CD8-positive, alpha-beta memory T cell (primary cell): ENCODE measurements around the gene JUNB. TPM values are rescaled to one million over a fixed set of nuclear protein-coding genes. Genes with fewer than 3 reads are reported as not detected.
"Not testable (repeated sequence)": the region's sequence is repeated elsewhere in the genome, so short reads cannot be mapped to it uniquely, and the experiment has no call there.

Experiments used
- CTCF ChIA-PET: fragments of 350-600 bp; sonication (Branson Sonifier 250); formaldehyde crosslinking; loops from one replicate; lab custom pipeline; 2021; ENCODE audit warnings: antibody characterized with exemption; lab: Charles Lee
- POLR2A ChIA-PET: fragments of 350-600 bp; sonication (Branson Sonifier 250); formaldehyde crosslinking; loops from one replicate; lab custom pipeline; 2021; ENCODE audit warnings: antibody characterized with exemption; lab: Charles Lee
- DNase-seq, 5 donors: peaks; one replicate each; pipeline versions ENCODE4 v3.0.0 to v3.0.0-alpha.2; 2020 to 2022; ENCODE audit warnings: mixed read lengths in 1 of 5
- H3K27ac ChIP-seq: one replicate; pipeline ENCODE4 v1.7.0; 2013; ENCODE audit warnings: low read depth, mild to moderate bottlenecking, low read length, moderate library complexity
- H3K27me3 ChIP-seq: 2 replicates; pipeline ENCODE4 v1.7.0; 2013; ENCODE audit warnings: low read length, mild to moderate bottlenecking; ENCODE audit not compliant: insufficient read depth, poor library complexity, severe bottlenecking
- H3K36me3 ChIP-seq: 2 replicates; pipeline ENCODE4 v1.7.0; 2013; ENCODE audit warnings: mild to moderate bottlenecking, low read length, moderate library complexity; ENCODE audit not compliant: insufficient read depth
- H3K4me1 ChIP-seq: 2 replicates; pipeline ENCODE4 v1.7.0; 2013; ENCODE audit warnings: mild to moderate bottlenecking, low read length, moderate library complexity; ENCODE audit not compliant: insufficient read depth
- H3K4me3 ChIP-seq: 2 replicates; pipeline ENCODE4 v1.7.0; 2013; ENCODE audit warnings: mild to moderate bottlenecking, low read length
- H3K9me3 ChIP-seq: 2 replicates; pipeline ENCODE4 v1.7.0; 2013; ENCODE audit warnings: mild to moderate bottlenecking, low read length
- H3K27ac Mint-ChIP-seq, 8 donors: one replicate each; pipeline ENCODE4 v1.8.0; 2020 to 2021; ENCODE audit warnings: mixed read lengths in 8 of 8, mild to moderate bottlenecking in 6 of 8, inconsistent platforms in 3 of 8, moderate library complexity in 3 of 8
- H3K27me3 Mint-ChIP-seq, 2 donors: one replicate each; pipeline ENCODE4 v1.8.0; 2020 to 2021; ENCODE audit warnings: mixed read lengths in 2 of 2, mild to moderate bottlenecking in 1 of 2, moderate library complexity in 1 of 2
- H3K36me3 Mint-ChIP-seq, 3 donors: one replicate each; pipeline ENCODE4 v1.8.0; 2020 to 2021; ENCODE audit warnings: mixed read lengths in 3 of 3, inconsistent platforms in 1 of 3, mild to moderate bottlenecking in 1 of 3
- H3K4me1 Mint-ChIP-seq, 3 donors: one replicate each; pipeline ENCODE4 v1.8.0; 2020 to 2021; ENCODE audit warnings: mixed read lengths in 3 of 3, inconsistent platforms in 1 of 3, mild to moderate bottlenecking in 1 of 3
- H3K4me3 Mint-ChIP-seq, 7 donors: one replicate each; pipeline ENCODE4 v1.8.0; 2020 to 2021; ENCODE audit warnings: mixed read lengths in 7 of 7, mild to moderate bottlenecking in 6 of 7, moderate library complexity in 4 of 7, inconsistent platforms in 2 of 7
- H3K9me3 Mint-ChIP-seq, 5 donors: one replicate each; pipeline ENCODE4 v1.8.0; 2020 to 2022; ENCODE audit warnings: mixed read lengths in 5 of 5, mild to moderate bottlenecking in 3 of 5, moderate library complexity in 2 of 5, inconsistent platforms in 1 of 5
- polyA plus RNA-seq: library from polyadenylated mRNA; unstranded; fragments of 300-500 nt; fragmentation: Illumina TruSeq; gene quantifications from one replicate; pipeline ENCODE4 v1.2.3, GENCODE V29; 2021
- total RNA-seq, 2 experiments: library from RNA; stranded (reverse); gene quantifications; one replicate each; pipeline ENCODE4 v1.2.3, GENCODE V29; 2021

The JUNB gene
- total and polyA plus RNA-seq, 3 experiments from 2014 or later, result 249 to 1,529 (median 259) TPM

GRCh38 chr19:12815088-12815487 is 23.8 kb downstream of the JUNB start:
- no peaks in the 10 kb centered on the region for H3K4me1 Mint-ChIP-seq
- no peak overlapping the region for H3K4me3 Mint-ChIP-seq
- Histone ChIP-seq H3K4me1 (no peaks in the 10 kb centered on the region), H3K4me3 (no peak overlapping the region), H3K9me3 (no peaks in the 10 kb centered on the region), H3K27ac (no peak overlapping the region), H3K27me3 (no peaks in the 10 kb centered on the region), H3K36me3 (no peaks in the 10 kb centered on the region)
- H3K9me3 Mint-ChIP-seq, result no peaks in the 10 kb centered on the region
- H3K27me3 Mint-ChIP-seq, result no peaks in the 10 kb centered on the region
- H3K36me3 Mint-ChIP-seq, result peaks cover 0 to 25% (median 6%) of the 10 kb centered on the region in 3 donors
- ChIA-PET POLR2A (no interaction called here), CTCF (interaction anchor here (0.8 kb wide), 1 partner anchor 49 kb away, joined by 3 read pairs; no protein-coding TSS in a partner anchor)
- no peak overlapping the region for H3K27ac Mint-ChIP-seq
- DNase-seq, result no peak

DNA sequence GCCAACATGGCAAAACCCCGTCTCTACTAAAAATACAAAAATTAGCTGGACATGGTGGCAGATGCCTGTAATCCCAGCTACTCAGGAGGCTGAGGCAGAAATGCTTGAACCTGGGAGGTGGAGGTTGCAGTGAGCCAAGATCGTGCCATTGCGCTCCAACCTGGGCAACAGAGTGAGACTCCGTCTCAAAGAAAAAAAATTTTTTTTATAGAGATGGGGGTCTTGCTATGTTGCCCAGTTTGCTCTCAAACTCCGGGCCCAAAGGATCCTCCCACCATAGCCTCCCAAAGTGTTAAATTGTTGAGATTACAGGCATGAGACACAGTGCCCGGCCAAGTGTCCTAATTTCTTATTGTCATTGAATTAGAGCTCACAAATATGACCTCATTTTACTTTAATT is 25.9 kb downstream of the JUNB start:
- POLR2A ChIA-PET, H3K27ac Mint-ChIP-seq, H3K27me3 ChIP-seq, H3K9me3 Mint-ChIP-seq, H3K4me1 Mint-ChIP-seq, DNase-seq, H3K27me3 Mint-ChIP-seq, H3K27ac ChIP-seq, H3K4me3 Mint-ChIP-seq, H3K4me3 ChIP-seq, H3K9me3 ChIP-seq, H3K4me1 ChIP-seq, H3K36me3 ChIP-seq: not testable (repeated sequence)
- H3K36me3 Mint-ChIP-seq, result peaks cover 0 to 20% (median 8%) of the 10 kb centered on the region in 3 donors
- CTCF ChIA-PET, result interaction anchor here (0.7 kb wide), 1 partner anchor 97 kb away, joined by 3 read pairs; no protein-coding TSS in a partner anchor

DNA sequence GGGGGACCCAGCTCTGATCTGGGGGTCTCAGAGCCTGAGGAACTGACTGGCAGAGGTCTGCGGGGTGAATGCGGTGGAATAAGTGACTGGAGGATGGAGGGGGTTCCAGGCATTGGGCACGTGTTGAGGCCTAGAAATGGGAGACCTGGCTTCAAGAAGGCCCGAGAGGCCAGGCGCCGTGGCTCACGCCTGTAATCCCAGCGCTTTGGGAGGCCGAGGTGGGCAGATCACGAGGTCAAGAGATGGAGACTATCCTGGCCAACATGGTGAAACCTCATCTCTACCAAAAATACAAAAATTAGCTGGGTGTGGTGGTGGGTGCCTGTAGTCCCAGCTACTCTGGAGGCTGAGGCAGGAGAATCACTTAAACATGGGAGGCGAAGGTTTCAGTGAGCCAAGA is 26.5 kb downstream of the JUNB start:
- H3K36me3 ChIP-seq, DNase-seq: not testable (repeated sequence)

GRCh38 chr19:12821761-12822160 is 30.5 kb downstream of the JUNB start:
- Mint-ChIP-seq H3K9me3 (peaks cover 0 to 9% (median 0%) of the 10 kb centered on the region in 5 donors), H3K4me3 (no peak overlapping the region), H3K4me1 (peaks cover 4 to 9% (median 4%) of the 10 kb centered on the region in 3 donors), H3K27me3 (peaks cover 19 to 23% of the 10 kb centered on the region in 2 donors), H3K27ac (peak overlapping the region in 1 of 8 donors; percentile 1), H3K36me3 (peaks cover 0 to 1% (median 0%) of the 10 kb centered on the region in 3 donors)
- no peak overlapping the region for H3K27ac ChIP-seq
- H3K9me3 ChIP-seq, result no peaks in the 10 kb centered on the region
- H3K27me3 ChIP-seq, result peaks cover 15% of the 10 kb centered on the region
- H3K4me3 ChIP-seq, result no peak overlapping the region
- ChIA-PET POLR2A (no interaction called here), CTCF (interaction anchor here (1.1 kb wide), 1 partner anchor 26 kb away, joined by 5 read pairs; no protein-coding TSS in a partner anchor)
- DNase-seq, result no peak
- H3K36me3 ChIP-seq, result no peaks in the 10 kb centered on the region
- H3K4me1 ChIP-seq, result peaks cover 5% of the 10 kb centered on the region

More for the DNA sequence above, 26.5 kb downstream of the JUNB start:
- H3K4me3 ChIP-seq, H3K27ac Mint-ChIP-seq, H3K4me3 Mint-ChIP-seq, H3K4me1 ChIP-seq, H3K9me3 ChIP-seq, POLR2A ChIA-PET, H3K9me3 Mint-ChIP-seq, H3K4me1 Mint-ChIP-seq, H3K27ac ChIP-seq, H3K27me3 ChIP-seq, H3K27me3 Mint-ChIP-seq: not testable (repeated sequence)
- H3K36me3 Mint-ChIP-seq, result peaks cover 0 to 15% (median 8%) of the 10 kb centered on the region in 3 donors
- CTCF ChIA-PET, result interaction anchor here (1.2 kb wide), 1 partner anchor 52 kb away, joined by 6 read pairs; no protein-coding TSS in a partner anchor

GRCh38 chr19:12825254-12826131 is 34.2 kb downstream of the JUNB start:
- H3K27me3 ChIP-seq, result peaks cover 36% of the 10 kb centered on the region
- POLR2A ChIA-PET, result no interaction called here
- no peak overlapping the region for H3K4me3 ChIP-seq

GRCh38 chr19:12828494-12828893 is 37.2 kb downstream of the JUNB start:
- POLR2A ChIA-PET, result interaction anchor here (1.2 kb wide), 1 partner anchor 91 kb away, joined by 3 read pairs; the partner anchor contains the start of gene GET3
- DNase-seq, result no peak
- H3K9me3 Mint-ChIP-seq, result peaks cover 0 to 6% (median 4%) of the 10 kb centered on the region in 5 donors
- no peaks in the 10 kb centered on the region for H3K36me3 ChIP-seq
- H3K9me3 ChIP-seq, result no peaks in the 10 kb centered on the region
- H3K4me3 Mint-ChIP-seq, result no peak overlapping the region
- peaks cover 70 to 75% of the 10 kb centered on the region in 2 donors for H3K27me3 Mint-ChIP-seq
- peaks cover 63% of the 10 kb centered on the region for H3K27me3 ChIP-seq
- H3K4me1 ChIP-seq, result peaks cover 18% of the 10 kb centered on the region
- H3K27ac ChIP-seq, result no peak overlapping the region
- peaks cover 0 to 3% (median 0%) of the 10 kb centered on the region in 3 donors for H3K36me3 Mint-ChIP-seq
- CTCF ChIA-PET, result interaction anchor here (1.8 kb wide), 1 partner anchor 19 kb away, joined by 6 read pairs; no protein-coding TSS in a partner anchor
- no peak overlapping the region for H3K4me3 ChIP-seq
- H3K27ac Mint-ChIP-seq, result no peak overlapping the region
- peaks cover 20 to 25% (median 22%) of the 10 kb centered on the region in 3 donors for H3K4me1 Mint-ChIP-seq

More at GRCh38 chr19:12825254-12826131, 34.2 kb downstream of the JUNB start:
- H3K27me3 Mint-ChIP-seq, result peaks cover 47 to 51% of the 10 kb centered on the region in 2 donors
- peaks cover 4 to 9% (median 5%) of the 10 kb centered on the region in 3 donors for H3K4me1 Mint-ChIP-seq
- H3K36me3 Mint-ChIP-seq, result peaks cover 0 to 1% (median 0%) of the 10 kb centered on the region in 3 donors
- no peaks in the 10 kb centered on the region for H3K36me3 ChIP-seq
- CTCF ChIA-PET, result interaction anchor here (0.8 to 1.6 kb wide), 3 partner anchors 22 to 68 kb away, joined by 3 to 4 read pairs (median 4); no protein-coding TSS in a partner anchor
- H3K4me1 ChIP-seq, result peaks cover 5% of the 10 kb centered on the region
- H3K9me3 Mint-ChIP-seq, result peaks cover 0 to 11% (median 0%) of the 10 kb centered on the region in 5 donors
- H3K4me3 Mint-ChIP-seq, result no peak overlapping the region
- H3K27ac Mint-ChIP-seq, result no peak overlapping the region
- DNase-seq, result no peak
- no peak overlapping the region for H3K27ac ChIP-seq
- H3K9me3 ChIP-seq, result no peaks in the 10 kb centered on the region

- Histone ChIP-seq H3K27me3 (peaks cover 75% of the 10 kb centered on the region), H3K4me3 (no peak overlapping the region), H3K36me3 (no peaks in the 10 kb centered on the region), H3K27ac (no peak overlapping the region), H3K9me3 (no peaks in the 10 kb centered on the region), H3K4me1 (peaks cover 17% of the 10 kb centered on the region)
- H3K9me3 Mint-ChIP-seq, result peaks cover 0 to 7% (median 6%) of the 10 kb centered on the region in 5 donors
- ChIA-PET CTCF (no interaction called here), POLR2A (no interaction called here)
- peak overlapping the region in 2 of 8 donors; percentile 34 to 37 for H3K27ac Mint-ChIP-seq
- peaks cover 26 to 30% (median 29%) of the 10 kb centered on the region in 3 donors for H3K4me1 Mint-ChIP-seq
- H3K27me3 Mint-ChIP-seq, result peaks cover 81 to 82% of the 10 kb centered on the region in 2 donors
- H3K36me3 Mint-ChIP-seq, result peaks cover 0 to 3% (median 0%) of the 10 kb centered on the region in 3 donors
- H3K4me3 Mint-ChIP-seq, result peak overlapping the region in 6 of 7 donors; percentile 24 to 63 (median 50)
- no peak for DNase-seq
Measured at GRCh38 chr19:12833418-12833737, 42.1 kb downstream of the JUNB start.
